ENCODE data around the gene MRPL52. TPM values are rescaled to one million over a fixed set of nuclear protein-coding genes. Genes with fewer than 3 reads are reported as not detected.
"Not testable (repeated sequence)": the region's sequence is repeated elsewhere in the genome, so short reads cannot be mapped to it uniquely, and the experiment has no call there.

Gene MRPL52
- total RNA-seq, 1 donor from 2014 or later, result 67.9 TPM

DNA sequence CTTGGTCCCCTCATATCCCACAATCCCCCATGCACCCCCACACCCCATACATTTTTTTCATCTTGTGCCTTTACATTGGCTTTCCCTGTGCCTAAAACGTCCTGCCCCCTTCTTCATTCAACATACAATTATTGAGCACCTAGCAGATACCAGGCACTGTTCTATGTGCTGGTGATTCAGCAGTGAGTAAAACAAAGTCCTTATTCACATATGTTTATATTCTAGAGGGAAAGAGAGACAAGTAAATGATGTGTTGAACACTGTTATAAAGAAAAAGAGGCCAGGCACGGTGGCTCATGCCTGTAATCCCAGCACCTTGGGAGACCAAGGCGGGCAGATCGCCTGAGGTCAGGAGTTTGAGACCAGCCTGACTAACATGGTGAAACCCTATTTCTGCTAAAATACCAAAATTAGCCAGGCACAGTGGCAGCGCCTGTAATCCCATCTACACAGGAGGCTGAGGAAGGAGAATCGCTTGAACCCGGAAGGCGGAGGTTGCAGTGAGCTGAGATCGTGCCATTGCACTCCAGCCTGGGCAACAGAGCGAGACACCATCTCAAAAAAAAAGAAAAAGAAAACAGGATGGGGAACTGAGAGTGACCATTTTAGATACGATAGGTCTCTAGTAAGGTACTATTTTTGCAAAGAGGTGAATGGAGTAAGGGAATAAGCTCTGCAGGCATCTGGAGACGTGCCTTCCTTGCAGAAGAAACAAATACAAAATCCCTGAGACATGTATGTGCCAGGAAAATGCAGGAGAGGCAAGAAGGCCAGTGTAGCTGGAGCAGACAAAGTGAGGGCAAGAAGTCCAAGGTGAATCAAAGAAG lies 26.6 kb upstream of the MRPL52 start:
- Mint-ChIP-seq H3K4me1 (ENCODE audit: low read depth, unreplicated experiment) (no peaks in the 10 kb centered on the region), H3K4me3 (ENCODE audit: unreplicated experiment) (no peak overlapping the region), H3K27ac (ENCODE audit: unreplicated experiment) (no peak overlapping the region), H3K36me3 (ENCODE audit: unreplicated experiment) (no peaks in the 10 kb centered on the region), H3K9me3 (ENCODE audit: unreplicated experiment) (no peaks in the 10 kb centered on the region), H3K27me3 (ENCODE audit: unreplicated experiment) (peaks cover 6% of the 10 kb centered on the region)
- no peak for DNase-seq
- TF ChIP-seq, protein P1, sequence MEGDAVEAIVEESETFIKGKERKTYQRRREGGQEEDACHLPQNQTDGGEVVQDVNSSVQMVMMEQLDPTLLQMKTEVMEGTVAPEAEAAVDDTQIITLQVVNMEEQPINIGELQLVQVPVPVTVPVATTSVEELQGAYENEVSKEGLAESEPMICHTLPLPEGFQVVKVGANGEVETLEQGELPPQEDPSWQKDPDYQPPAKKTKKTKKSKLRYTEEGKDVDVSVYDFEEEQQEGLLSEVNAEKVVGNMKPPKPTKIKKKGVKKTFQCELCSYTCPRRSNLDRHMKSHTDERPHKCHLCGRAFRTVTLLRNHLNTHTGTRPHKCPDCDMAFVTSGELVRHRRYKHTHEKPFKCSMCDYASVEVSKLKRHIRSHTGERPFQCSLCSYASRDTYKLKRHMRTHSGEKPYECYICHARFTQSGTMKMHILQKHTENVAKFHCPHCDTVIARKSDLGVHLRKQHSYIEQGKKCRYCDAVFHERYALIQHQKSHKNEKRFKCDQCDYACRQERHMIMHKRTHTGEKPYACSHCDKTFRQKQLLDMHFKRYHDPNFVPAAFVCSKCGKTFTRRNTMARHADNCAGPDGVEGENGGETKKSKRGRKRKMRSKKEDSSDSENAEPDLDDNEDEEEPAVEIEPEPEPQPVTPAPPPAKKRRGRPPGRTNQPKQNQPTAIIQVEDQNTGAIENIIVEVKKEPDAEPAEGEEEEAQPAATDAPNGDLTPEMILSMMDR (IDR thresholded peaks at IDR 0.05; ENCODE audit: partially characterized antibody, unreplicated experiment), result no peak

DNA sequence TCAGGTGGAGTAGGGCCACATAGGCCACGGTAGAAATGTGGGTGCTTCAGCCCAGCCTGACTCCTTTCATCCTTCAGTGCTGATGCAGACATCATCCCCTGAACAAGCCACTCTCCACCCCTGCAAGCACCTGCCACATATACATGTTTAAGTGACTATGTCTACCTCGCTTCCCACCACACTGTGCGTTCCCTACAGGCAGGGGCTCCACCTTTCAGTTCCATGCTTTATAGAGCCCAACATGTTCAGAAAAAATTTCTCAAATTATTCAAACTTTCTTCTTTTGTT lies 26.1 kb upstream of the MRPL52 start:
- H3K4me3 Mint-ChIP-seq (ENCODE audit: unreplicated experiment), result no peak overlapping the region
- no peaks in the 10 kb centered on the region for H3K9me3 Mint-ChIP-seq (ENCODE audit: unreplicated experiment)
- H3K4me1 Mint-ChIP-seq (ENCODE audit: low read depth, unreplicated experiment), result no peaks in the 10 kb centered on the region
- no peak for DNase-seq
- H3K27me3 Mint-ChIP-seq (ENCODE audit: unreplicated experiment), result peaks cover 3% of the 10 kb centered on the region
- H3K36me3 Mint-ChIP-seq (ENCODE audit: unreplicated experiment), result no peaks in the 10 kb centered on the region
- TF ChIP-seq, protein P1 (IDR thresholded peaks at IDR 0.05; ENCODE audit: partially characterized antibody, unreplicated experiment), result no peak
- no peak overlapping the region for H3K27ac Mint-ChIP-seq (ENCODE audit: unreplicated experiment)

DNA sequence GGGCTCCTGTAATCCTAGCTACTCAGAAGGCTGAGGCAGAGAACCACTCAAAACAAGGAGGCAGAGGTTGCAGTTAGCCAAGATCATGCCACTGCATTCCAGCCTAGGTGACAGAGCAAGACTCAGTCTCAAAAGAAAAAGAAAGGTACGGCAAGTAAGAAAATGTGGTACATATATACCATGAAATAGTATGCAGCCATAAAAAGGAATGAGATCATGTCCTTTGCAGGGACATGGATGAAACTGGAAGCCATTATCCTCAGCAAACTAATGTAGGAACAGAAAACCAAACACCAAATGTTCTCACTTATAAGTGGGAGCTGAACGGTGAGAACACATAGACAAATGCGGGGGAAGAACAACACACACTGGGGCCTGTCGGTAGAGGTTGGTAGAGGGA lies 24.5 kb upstream of the MRPL52 start:
- not testable (repeated sequence) for H3K9me3 Mint-ChIP-seq (ENCODE audit: unreplicated experiment); H3K4me3 Mint-ChIP-seq (ENCODE audit: unreplicated experiment); DNase-seq; H3K27me3 Mint-ChIP-seq (ENCODE audit: unreplicated experiment); H3K27ac Mint-ChIP-seq (ENCODE audit: unreplicated experiment); H3K36me3 Mint-ChIP-seq (ENCODE audit: unreplicated experiment); H3K4me1 Mint-ChIP-seq (ENCODE audit: low read depth, unreplicated experiment)

DNA sequence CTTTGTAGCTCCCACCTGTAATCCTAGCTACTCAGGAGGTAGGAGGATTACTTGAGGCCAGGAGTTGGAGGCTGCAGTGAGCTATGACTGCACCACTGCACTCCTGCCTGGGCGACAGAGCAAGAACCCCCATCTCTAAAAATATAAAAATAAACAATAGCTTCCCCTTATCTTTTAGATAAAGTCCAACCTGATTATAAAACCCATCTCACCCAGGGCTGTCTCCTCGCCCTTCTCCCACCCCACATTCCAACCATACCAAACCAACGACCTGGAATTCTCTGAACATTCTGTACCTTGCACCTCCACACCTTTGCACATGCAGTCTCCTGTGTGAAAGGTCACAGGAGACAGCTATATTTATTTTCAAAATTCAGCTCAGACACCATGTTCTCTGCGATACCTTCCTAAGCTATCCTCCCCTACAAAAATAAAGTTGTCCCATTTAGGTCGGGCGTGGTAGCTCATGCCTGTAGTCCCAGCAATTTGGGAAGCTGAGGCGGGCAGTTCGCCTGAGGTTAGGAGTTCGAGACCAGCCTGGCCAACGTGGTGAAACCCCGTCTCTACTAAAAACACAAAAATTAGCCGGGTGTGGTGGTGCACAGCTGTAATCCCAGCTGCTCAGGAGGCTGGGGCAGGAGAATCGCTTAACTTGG lies 22.1 kb upstream of the MRPL52 start:
- TF ChIP-seq, protein P1 (IDR thresholded peaks at IDR 0.05; ENCODE audit: partially characterized antibody, unreplicated experiment), result no peak
- H3K4me3 Mint-ChIP-seq (ENCODE audit: unreplicated experiment), result no peak overlapping the region
- DNase-seq, result no peak
- H3K36me3 Mint-ChIP-seq (ENCODE audit: unreplicated experiment), result no peaks in the 10 kb centered on the region
- H3K9me3 Mint-ChIP-seq (ENCODE audit: unreplicated experiment), result peaks cover 2% of the 10 kb centered on the region
- no peaks in the 10 kb centered on the region for H3K4me1 Mint-ChIP-seq (ENCODE audit: low read depth, unreplicated experiment)
- no peak overlapping the region for H3K27ac Mint-ChIP-seq (ENCODE audit: unreplicated experiment)
- no peaks in the 10 kb centered on the region for H3K27me3 Mint-ChIP-seq (ENCODE audit: unreplicated experiment)

DNA sequence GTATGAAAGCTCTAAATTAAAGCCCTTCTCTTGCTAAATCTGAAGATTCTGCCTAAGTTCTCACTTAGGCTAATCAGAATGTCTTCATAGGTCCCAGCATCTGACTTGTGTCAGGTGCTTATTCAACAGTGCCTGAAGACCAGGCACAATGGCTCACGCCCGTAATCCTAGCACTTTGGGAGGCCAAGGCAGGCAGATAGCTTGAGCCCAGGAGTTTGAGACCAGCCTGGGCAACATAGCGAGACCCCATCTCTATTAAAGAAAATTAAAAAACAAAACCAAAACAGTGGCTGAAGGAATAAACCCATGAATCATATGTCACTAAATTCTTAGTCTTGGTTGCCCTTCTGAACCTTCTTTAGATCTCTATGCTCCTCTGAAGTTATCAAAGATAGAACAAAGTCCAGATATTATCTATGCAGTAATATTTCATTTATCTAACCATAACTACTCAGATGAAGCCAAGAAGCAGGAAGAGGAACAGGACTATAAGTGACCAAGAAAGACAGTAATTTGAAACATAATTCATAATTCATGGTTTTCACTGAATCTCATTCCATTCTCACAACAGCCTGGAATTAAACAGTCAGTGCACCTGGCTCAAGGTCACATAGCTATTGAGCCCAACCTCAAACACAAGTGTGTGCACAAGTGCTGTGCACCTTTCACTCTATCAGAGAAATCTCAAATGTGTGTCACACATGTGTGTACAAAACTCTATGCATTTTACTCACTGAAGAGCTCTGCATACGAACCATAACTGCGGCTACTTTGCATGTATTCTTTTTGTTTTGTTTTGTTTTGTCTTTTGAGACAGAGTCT lies 21.1 kb upstream of the MRPL52 start:
- H3K9me3 Mint-ChIP-seq (ENCODE audit: unreplicated experiment), result peaks cover 2% of the 10 kb centered on the region
- no peaks in the 10 kb centered on the region for H3K27me3 Mint-ChIP-seq (ENCODE audit: unreplicated experiment)
- H3K4me1 Mint-ChIP-seq (ENCODE audit: low read depth, unreplicated experiment), result no peaks in the 10 kb centered on the region
- H3K36me3 Mint-ChIP-seq (ENCODE audit: unreplicated experiment), result no peaks in the 10 kb centered on the region
- no peak overlapping the region for H3K27ac Mint-ChIP-seq (ENCODE audit: unreplicated experiment)
- DNase-seq, result no peak
- TF ChIP-seq, protein P1 (IDR thresholded peaks at IDR 0.05; ENCODE audit: partially characterized antibody, unreplicated experiment), result no peak
- no peak overlapping the region for H3K4me3 Mint-ChIP-seq (ENCODE audit: unreplicated experiment)

Data from glutamatergic neuron (in vitro differentiated cells).